ENCODE data around the gene CXCL10.
A peak's percentile ranks its signal among the peaks of the same experiment; 100 is the strongest.
"Not testable (repeated sequence)": the region's sequence is repeated elsewhere in the genome, so short reads cannot be mapped to it uniquely, and the experiment has no call there.

CXCL10 gene

DNA sequence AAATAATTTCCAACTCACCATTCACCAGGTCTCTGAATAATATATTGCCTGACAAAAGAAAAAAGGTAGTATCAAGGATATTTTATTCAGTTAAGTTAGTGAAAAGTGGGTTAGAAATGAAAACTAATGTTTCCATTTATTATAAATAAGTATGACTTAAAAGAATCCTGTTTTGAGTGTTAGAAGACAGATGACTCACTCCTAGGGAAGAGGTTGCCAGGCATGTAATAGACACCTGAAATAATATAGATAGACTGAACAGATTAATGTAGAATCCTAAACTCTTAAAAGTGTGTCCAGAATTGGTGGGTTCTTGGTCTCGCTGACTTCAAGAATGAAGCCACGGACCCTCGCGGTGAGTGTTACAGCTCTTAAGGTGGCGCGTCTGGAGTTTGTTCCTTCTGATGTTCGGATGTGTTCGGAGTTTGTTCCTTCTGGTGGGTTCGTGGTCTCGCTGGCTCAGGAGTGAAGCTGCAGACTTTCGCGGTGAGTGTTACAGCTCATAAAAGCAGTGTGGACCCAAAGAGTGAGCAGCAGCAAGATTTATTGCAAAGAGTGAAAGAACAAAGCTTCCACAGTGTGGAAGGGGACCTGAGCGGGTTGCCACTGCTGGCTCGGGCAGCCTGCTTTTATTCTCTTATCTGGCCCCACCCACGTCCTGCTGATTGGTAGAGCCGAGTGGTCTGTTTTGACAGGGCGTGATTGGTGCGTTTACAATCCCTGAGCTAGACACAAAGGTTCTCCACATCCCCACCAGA, 19.1 kb upstream of the CXCL10 start:
- H3K9me3 ChIP-seq (ENCODE audit: control insufficient read depth, insufficient read depth, low read depth, low read length); H3K36me3 ChIP-seq (ENCODE audit: control insufficient read depth in 2 of 2, insufficient read depth in 1 of 2, low read length in 2 of 2); H3K27ac ChIP-seq (ENCODE audit: extremely low read depth, low read depth, low read length); H3K4me3 ChIP-seq (ENCODE audit: low read depth, low read length); CTCF ChIA-PET; POLR2A ChIA-PET; H3K4me1 ChIP-seq (ENCODE audit: control insufficient read depth, insufficient read depth, low read length): not testable (repeated sequence)

DNA sequence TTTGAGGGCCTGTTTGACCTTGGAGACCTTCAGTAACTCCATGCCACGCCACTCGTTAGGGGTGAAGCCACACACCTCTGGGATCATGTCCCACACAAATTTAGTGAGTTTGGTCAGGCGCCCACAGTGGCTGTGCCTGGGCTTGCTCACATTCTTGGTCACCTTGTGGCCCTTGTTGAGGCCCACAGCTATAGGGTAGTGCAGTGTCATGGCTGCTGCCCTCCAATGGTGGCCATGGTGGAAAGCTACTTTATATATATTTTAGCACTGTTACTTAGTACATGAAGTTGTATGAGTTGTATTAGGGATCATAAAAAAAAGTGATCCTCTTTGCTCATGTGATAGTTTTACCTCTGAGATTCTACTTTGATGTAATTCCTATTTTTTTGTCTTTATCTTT, 13.6 kb upstream of the CXCL10 start:
- TF ChIP-seq, protein P1, sequence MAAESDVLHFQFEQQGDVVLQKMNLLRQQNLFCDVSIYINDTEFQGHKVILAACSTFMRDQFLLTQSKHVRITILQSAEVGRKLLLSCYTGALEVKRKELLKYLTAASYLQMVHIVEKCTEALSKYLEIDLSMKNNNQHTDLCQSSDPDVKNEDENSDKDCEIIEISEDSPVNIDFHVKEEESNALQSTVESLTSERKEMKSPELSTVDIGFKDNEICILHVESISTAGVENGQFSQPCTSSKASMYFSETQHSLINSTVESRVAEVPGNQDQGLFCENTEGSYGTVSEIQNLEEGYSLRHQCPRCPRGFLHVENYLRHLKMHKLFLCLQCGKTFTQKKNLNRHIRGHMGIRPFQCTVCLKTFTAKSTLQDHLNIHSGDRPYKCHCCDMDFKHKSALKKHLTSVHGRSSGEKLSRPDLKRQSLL (tag by site-specific recombination; IDR thresholded peaks at IDR 0.05) = no peak
- TF ChIP-seq ZNF792 (tag by site-specific recombination; IDR thresholded peaks at IDR 0.05) = no peak
- TF ChIP-seq ZNF155 (tag by site-specific recombination; IDR thresholded peaks at IDR 0.05) = no peak
- TF ChIP-seq ZNF596 (tag by site-specific recombination; IDR thresholded peaks at IDR 0.05) = no peak
- no peak for TF ChIP-seq PRDM1 (tag by site-specific recombination; IDR thresholded peaks at IDR 0.05)
- TF ChIP-seq ZNF561 (tag by site-specific recombination; IDR thresholded peaks at IDR 0.05; ENCODE audit: borderline replicate concordance) = no peak
- no peak for TF ChIP-seq EGR2 (tag by site-specific recombination; IDR thresholded peaks at IDR 0.05; ENCODE audit: low read depth)
- TF ChIP-seq ZNF366 (tag by site-specific recombination; conservative IDR thresholded peaks at IDR 0.05) = no peak
- no peak for TF ChIP-seq ZNF211 (tag by site-specific recombination; IDR thresholded peaks at IDR 0.05; ENCODE audit: low read depth)
- TF ChIP-seq, protein P2, sequence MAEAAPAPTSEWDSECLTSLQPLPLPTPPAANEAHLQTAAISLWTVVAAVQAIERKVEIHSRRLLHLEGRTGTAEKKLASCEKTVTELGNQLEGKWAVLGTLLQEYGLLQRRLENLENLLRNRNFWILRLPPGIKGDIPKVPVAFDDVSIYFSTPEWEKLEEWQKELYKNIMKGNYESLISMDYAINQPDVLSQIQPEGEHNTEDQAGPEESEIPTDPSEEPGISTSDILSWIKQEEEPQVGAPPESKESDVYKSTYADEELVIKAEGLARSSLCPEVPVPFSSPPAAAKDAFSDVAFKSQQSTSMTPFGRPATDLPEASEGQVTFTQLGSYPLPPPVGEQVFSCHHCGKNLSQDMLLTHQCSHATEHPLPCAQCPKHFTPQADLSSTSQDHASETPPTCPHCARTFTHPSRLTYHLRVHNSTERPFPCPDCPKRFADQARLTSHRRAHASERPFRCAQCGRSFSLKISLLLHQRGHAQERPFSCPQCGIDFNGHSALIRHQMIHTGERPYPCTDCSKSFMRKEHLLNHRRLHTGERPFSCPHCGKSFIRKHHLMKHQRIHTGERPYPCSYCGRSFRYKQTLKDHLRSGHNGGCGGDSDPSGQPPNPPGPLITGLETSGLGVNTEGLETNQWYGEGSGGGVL (tag by site-specific recombination; IDR thresholded peaks at IDR 0.05) = no peak
- Histone ChIP-seq H3K4me3 (ENCODE audit: low read depth, low read length) (no peak overlapping the region), H3K36me3 (ENCODE audit: control insufficient read depth in 2 of 2, insufficient read depth in 1 of 2, low read length in 2 of 2) (no peaks in the 10 kb centered on the region), H3K27ac (ENCODE audit: extremely low read depth, low read depth, low read length) (no peak overlapping the region), H3K9me3 (ENCODE audit: control insufficient read depth, insufficient read depth, low read depth, low read length) (no peaks in the 10 kb centered on the region), H3K4me1 (ENCODE audit: control insufficient read depth, insufficient read depth, low read length) (no peaks in the 10 kb centered on the region)
- POLR2A ChIA-PET = interaction anchor here (0.7 kb wide), 1 partner anchor 111 kb away, joined by 3 read pairs; the partner anchor contains the start of gene NUP54
- CTCF ChIA-PET = interaction anchor here (0.6 to 2.0 kb wide), 2 partner anchors 32 to 41 kb away, joined by 4 to 5 read pairs; no protein-coding TSS in a partner anchor

DNA sequence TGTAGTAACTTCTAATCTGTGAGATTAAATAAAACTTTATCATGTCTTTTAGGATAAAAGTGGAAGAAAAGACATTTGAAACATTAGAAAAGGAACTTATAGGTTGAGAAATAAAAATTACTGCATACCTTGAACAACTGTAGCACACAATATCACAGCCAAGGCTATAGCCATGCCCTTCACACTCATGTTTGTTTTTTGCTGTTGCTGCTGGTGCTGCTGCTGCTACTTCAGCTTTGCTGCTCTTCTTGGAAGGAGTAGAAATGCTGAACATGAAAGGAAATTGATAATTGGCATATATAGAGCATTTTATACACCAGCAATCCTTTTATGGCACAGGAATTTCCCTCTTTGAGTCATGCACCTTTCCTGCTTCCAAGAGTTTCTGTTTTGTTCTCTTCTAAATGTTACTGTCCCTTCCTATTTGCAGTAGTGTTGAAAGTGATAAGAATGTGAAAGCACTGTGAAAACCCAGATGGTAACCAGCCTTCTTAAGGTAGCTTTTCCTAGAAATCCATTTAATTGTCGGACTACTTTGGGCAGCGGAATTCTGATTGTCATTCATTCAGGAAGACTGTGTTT, 12.6 kb upstream of the CXCL10 start, which contains the start of gene CXCL11:
Gene CXCL11 (minus strand): TSS at position 272 of the 582 bp plus-strand sequence. CDS start 83 bp downstream, at position 189.
- POLR2A ChIA-PET = no interaction called here
- CTCF ChIA-PET = interaction anchor here (1.0 to 2.0 kb wide), 2 partner anchors 22 to 40 kb away, joined by 3 to 5 read pairs; no protein-coding TSS in a partner anchor
- no peaks in the 10 kb centered on the region for H3K36me3 ChIP-seq (ENCODE audit: control insufficient read depth in 2 of 2, insufficient read depth in 1 of 2, low read length in 2 of 2)
- no peaks in the 10 kb centered on the region for H3K9me3 ChIP-seq (ENCODE audit: control insufficient read depth, insufficient read depth, low read depth, low read length)
- TF ChIP-seq ZFHX2 (tag by site-specific recombination; conservative IDR thresholded peaks at IDR 0.05) (no peak), PRDM1 (tag by site-specific recombination; IDR thresholded peaks at IDR 0.05) (0 out of 2 replicates have a peak, but pooled peaks have one; percentile 38)
- H3K4me3 ChIP-seq (ENCODE audit: low read depth, low read length) = no peak within 1 kb of the TSS
- H3K27ac ChIP-seq (ENCODE audit: extremely low read depth, low read depth, low read length) = no peak within 1 kb of the TSS
- H3K4me1 ChIP-seq (ENCODE audit: control insufficient read depth, insufficient read depth, low read length) = no peaks in the 10 kb centered on the region

DNA sequence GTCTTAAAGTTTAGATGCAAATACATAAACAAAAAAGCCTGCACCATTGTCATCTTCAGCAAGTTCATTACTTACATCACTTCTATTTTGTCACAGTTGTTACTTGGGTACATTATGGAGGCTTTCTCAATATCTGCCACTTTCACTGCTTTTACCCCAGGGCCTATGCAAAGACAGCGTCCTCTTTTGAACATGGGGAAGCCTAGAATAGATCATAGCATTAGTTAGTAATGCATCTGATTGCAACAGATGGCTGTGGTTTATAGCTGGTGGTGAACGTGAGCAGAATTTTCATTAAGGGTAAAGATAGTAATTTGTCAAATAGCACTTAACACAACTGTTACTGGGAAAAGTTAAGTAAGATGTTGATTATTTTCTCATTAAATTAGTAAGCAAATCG, 11.8 kb upstream of the CXCL10 start:
- Histone ChIP-seq H3K4me3 (ENCODE audit: low read depth, low read length) (no peak overlapping the region), H3K36me3 (ENCODE audit: control insufficient read depth in 2 of 2, insufficient read depth in 1 of 2, low read length in 2 of 2) (no peaks in the 10 kb centered on the region), H3K4me1 (ENCODE audit: control insufficient read depth, insufficient read depth, low read length) (no peaks in the 10 kb centered on the region), H3K9me3 (ENCODE audit: control insufficient read depth, insufficient read depth, low read depth, low read length) (no peaks in the 10 kb centered on the region), H3K27ac (ENCODE audit: extremely low read depth, low read depth, low read length) (no peak overlapping the region)
- ChIA-PET POLR2A (no interaction called here), CTCF (interaction anchor here (1.0 kb wide), 1 partner anchor 23 kb away, joined by 3 read pairs; no protein-coding TSS in a partner anchor)
- TF ChIP-seq ZNF350 (tag by site-specific recombination; IDR thresholded peaks at IDR 0.05) = no peak
- TF ChIP-seq ZNF558 (tag by site-specific recombination; IDR thresholded peaks at IDR 0.05) = no peak
- TF ChIP-seq ZNF560 (tag by site-specific recombination; IDR thresholded peaks at IDR 0.05; ENCODE audit: borderline replicate concordance) = no peak
- TF ChIP-seq ZNF140 (tag by site-specific recombination; IDR thresholded peaks at IDR 0.05) = no peak
- no peak for TF ChIP-seq REPIN1 (tag by site-specific recombination; IDR thresholded peaks at IDR 0.05; ENCODE audit: low read depth)
- TF ChIP-seq EGR2 (tag by site-specific recombination; IDR thresholded peaks at IDR 0.05; ENCODE audit: low read depth) = no peak
- no peak for TF ChIP-seq ZNF10 (tag by site-specific recombination; IDR thresholded peaks at IDR 0.05)
- TF ChIP-seq, protein P3, sequence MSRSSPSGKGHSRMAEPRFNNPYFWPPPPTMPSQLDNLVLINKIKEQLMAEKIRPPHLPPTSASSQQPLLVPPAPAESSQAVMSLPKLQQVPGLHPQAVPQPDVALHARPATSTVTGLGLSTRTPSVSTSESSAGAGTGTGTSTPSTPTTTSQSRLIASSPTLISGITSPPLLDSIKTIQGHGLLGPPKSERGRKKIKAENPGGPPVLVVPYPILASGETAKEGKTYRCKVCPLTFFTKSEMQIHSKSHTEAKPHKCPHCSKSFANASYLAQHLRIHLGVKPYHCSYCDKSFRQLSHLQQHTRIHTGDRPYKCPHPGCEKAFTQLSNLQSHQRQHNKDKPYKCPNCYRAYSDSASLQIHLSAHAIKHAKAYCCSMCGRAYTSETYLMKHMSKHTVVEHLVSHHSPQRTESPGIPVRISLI (tag by site-specific recombination; IDR thresholded peaks at IDR 0.05) = no peak
- no peak for TF ChIP-seq ZIC2 (tag by site-specific recombination; IDR thresholded peaks at IDR 0.05)
- TF ChIP-seq, protein P4, sequence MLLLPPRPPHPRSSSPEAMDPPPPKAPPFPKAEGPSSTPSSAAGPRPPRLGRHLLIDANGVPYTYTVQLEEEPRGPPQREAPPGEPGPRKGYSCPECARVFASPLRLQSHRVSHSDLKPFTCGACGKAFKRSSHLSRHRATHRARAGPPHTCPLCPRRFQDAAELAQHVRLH (tag by site-specific recombination; IDR thresholded peaks at IDR 0.05) = no peak
- TF ChIP-seq, protein P5, sequence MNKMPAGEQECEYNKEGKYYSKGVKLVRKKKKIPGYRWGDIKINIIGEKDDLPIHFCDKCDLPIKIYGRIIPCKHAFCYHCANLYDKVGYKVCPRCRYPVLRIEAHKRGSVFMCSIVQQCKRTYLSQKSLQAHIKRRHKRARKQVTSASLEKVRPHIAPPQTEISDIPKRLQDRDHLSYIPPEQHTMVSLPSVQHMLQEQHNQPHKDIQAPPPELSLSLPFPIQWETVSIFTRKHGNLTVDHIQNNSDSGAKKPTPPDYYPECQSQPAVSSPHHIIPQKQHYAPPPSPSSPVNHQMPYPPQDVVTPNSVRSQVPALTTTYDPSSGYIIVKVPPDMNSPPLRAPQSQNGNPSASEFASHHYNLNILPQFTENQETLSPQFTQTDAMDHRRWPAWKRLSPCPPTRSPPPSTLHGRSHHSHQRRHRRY (tag by site-specific recombination; IDR thresholded peaks at IDR 0.05) = no peak

Measured in HEK293 (cell line).